ENCODE data around the gene XRCC1.
"Not testable (repeated sequence)": the region's sequence is repeated elsewhere in the genome, so short reads cannot be mapped to it uniquely, and the experiment has no call there.

The XRCC1 gene, protein sequence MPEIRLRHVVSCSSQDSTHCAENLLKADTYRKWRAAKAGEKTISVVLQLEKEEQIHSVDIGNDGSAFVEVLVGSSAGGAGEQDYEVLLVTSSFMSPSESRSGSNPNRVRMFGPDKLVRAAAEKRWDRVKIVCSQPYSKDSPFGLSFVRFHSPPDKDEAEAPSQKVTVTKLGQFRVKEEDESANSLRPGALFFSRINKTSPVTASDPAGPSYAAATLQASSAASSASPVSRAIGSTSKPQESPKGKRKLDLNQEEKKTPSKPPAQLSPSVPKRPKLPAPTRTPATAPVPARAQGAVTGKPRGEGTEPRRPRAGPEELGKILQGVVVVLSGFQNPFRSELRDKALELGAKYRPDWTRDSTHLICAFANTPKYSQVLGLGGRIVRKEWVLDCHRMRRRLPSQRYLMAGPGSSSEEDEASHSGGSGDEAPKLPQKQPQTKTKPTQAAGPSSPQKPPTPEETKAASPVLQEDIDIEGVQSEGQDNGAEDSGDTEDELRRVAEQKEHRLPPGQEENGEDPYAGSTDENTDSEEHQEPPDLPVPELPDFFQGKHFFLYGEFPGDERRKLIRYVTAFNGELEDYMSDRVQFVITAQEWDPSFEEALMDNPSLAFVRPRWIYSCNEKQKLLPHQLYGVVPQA

DNA sequence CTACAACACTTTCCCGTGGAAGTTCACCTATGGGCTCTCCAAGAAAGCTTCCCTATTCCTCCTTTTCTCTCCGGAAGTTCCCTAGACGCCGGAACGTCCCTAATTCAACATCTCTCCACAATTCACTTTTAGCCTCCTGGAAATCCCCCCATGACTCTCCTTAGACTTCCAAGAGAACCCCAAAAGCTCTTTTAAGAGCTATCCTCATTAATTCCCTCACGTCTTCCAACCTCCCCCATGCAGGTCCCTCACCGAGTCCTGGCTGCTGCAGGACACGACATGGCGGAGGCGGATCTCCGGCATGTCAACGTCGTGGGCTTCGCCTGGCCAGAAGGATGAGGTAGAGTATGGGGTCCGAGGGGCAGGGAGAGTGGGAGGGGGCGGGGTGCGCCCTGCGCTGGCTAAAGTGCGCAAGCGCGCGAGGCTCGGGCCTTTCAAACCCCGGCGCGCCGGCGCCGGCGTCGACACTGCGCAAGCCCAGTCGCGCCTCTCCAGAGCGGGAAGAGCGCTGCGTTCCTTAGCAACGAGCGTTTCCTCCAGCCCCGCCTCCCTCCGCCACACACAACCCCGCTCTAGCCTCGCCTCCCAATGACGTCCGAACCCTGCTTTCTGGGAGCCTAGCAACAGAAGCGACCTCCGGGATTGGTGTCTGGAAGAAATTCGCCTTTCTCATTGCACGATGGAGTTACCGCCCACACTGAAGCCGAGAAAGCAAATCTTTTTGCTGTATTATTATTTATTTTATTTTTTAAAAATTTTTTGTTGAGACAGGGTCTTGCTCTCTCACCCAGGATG lies at the start of gene XRCC1, which contains the start of gene PINLYP:
Gene XRCC1, minus strand, starts transcription at position 372 of the 795 bp plus-strand sequence. Its CDS starts 69 bp downstream, at position 303.
Gene PINLYP, plus strand, starts transcription at position 646 of the 795 bp plus-strand sequence. CDS start 1,391 bp downstream, outside the sequence.
- DNase-seq = peak; percentile 98

DNA sequence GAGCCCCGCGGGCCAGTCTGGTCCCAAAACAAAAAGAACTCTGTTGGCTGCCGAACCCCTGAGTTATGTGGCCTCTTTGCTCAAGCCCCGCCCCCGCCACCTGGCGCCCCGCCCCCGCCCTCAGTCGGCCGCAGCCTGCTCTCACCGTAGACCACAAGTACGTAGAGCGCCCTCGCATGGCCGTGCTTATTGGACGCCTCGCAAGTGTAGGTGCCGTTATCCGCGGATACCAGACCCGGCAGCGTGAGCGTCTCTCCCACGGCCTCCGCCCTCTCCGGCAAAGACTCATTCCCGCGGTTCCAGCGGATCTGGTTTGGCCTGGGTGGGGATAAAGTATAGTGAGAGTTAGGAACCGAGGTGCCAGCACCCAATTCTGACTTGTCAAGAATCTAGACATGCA lies 49.6 kb upstream of the XRCC1 start:
- DNase-seq = no peak

DNA sequence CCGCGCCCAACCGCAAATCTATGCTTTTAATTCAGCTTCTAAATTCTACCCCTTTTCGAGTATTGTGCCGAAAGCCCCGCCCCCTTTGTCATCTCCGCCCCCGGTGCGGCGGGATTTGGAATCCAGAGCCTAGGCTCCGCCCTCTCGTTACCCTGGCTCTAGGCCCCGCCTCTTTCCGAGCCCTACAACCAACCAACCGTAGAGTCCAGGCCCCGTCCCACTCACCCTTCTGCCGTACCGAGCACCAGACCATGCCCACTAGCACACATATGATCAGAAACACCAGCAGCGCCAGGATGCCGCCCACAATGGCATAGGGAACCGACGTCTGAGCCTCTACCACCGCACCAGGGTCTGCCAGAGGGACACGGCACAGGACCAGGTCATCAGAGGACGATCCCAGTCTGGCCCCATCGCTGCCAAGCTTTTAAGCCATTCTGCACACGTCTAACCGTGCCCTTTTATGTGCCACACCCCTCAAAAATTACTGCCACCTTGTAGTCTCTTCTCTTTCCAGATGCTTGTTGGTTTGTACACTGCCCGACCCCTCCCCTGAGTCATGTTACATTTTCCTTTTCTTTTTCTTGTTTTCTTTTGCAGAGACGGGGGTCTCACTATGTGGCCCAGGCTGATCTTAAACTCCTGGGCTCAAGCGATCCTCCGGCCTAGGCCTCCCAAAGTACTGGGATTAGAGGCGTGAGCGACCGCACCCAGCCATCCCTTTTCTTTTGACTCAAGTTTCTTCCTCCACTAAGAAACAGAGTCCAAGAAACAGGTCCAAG lies 48.8 kb upstream of the XRCC1 start:
- DNase-seq = no peak

DNA sequence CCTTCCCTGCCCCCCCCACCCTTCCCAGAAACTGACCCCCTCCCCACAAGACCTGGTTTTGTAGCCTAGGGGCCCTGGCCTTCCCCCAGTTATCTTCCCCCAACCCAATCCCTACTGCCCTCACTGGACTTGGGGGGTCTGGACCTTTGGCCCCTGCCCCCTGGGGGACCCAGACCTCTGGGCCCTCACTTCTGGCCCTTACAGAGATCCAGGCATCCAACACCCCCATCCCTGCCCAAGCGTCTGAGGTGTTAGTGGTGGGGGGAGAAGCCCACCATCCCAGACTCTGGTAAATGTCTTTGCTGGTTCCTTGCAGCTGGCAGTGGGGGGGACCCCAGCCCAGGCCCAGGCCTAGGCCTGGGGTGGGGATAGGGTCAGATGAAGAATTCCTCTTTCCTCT lies 47.6 kb upstream of the XRCC1 start:
- no peak for DNase-seq

DNA sequence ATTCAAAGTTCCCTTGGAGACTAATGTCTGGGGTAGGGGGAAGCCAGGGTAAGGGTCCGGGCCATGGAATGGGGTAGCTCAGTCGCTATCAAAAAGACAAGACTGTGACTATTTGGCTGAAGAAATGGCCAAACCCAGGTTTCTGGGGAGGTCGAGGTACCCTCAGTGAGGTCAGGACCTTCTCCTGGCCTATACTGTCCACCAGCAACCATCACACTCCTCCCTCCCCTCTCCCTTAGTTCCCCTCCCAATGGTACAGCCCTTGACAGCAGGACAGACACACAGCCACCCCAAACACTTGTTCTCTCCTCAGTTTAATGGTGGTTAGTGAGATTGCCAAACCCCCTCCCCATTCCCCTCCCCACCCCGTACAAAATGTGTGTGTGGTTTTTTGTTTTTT lies 46.7 kb upstream of the XRCC1 start:
- no peak for DNase-seq

DNA sequence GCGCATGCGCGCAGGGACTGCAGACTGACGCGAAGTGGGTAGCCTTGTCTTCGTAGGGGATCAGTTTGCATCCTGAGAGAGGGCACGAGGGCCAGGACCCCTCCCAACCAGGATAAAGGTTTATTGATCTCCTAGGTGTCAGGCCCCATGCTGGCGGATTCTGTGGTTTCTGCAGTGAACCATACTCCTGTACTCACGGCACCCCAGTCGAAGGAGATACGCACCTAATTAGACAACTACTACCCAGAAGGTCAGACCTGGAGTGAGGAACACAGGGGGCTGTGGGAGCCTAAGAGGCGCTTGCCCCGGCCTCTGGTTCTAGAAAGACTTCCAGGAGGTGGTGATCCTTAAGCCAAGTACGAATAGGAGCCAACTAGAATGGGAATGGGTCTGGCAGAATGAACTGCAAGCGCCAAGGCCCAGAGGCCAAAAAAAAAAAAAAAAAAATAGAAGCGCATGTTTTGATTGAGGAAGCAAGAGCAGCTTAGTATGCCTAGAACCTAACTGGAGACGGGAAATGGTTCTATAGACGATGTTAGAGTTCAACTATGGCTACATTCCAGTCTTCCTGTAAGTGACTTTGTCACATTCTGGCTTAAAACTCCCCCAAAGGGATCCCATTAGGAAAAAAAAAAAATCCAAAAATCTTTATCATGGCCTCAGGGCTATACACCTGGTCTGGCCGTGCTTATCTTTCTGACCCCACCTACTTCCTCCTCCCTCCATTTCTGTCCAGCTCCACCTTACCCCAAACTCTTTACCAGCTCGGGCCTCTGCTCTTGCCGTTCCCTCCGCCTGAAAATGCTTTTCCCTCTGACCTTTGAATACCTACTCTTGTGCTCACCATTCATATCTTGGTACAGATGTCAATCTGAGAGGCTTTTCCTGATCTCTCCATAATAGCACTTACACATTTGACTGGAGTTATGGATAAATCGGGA lies 45.0 kb upstream of the XRCC1 start:
- no peak for DNase-seq

DNA sequence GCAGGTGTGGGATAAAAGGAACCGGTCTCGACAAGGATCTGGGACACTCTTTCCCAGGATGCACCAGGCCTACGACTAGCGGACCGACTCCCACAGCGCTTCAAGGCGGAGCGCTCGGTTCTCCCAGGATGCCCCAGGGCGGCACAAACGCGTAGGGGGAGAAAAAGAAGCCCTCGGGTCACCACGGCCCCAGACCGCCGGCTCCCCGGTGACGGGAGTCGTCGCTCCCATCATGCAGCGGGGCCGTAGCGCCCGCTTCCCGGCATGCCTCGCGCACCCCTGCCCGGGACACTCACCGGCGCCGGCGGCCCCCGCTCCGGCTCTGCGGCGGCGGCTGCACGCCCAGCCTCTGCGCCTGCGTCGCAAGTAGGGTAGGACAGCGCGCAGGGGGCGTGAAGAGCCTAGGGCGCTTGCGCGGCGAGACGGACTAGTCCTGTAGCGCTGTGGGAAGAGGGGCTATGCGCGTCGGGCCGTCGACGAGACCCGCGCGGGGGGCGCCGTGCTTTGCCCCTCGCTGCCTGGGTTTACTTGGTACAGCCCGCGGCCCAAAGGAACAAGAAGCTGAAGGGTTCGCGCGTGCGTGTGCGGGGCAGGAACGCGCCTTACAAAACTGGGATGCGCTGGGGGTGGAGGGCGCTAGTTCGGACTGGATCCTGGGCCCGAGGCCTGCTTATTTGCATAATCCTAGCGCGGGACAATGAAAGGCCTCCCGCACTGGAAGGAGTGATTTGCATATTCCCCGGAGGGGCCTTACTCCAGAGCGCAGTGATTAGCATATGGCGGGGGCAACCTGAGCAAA lies 44.1 kb upstream of the XRCC1 start, which contains the start of gene ZNF428:
Gene ZNF428, minus strand, starts transcription at position 368 of the 799 bp plus-strand sequence. CDS start 5,325 bp downstream, outside the sequence.
- peak; percentile 80 for DNase-seq

DNA sequence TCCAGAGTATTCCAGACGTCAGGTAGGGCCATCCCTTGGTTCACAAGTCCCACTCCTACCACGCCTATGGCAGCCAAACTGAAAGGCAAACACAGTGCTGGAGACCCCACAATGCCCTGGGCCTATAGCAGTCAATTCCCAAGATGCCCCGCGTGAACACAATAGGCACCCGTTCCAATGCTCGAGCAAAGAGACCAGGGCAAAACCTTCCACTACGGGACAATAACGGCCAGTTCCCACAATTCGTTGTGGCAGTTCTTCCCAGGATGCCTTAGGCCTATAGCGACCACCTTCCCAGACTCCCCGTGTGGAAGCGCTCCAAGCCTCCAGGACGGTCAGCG lies 43.6 kb upstream of the XRCC1 start:
- peak; percentile 59 for DNase-seq

DNA sequence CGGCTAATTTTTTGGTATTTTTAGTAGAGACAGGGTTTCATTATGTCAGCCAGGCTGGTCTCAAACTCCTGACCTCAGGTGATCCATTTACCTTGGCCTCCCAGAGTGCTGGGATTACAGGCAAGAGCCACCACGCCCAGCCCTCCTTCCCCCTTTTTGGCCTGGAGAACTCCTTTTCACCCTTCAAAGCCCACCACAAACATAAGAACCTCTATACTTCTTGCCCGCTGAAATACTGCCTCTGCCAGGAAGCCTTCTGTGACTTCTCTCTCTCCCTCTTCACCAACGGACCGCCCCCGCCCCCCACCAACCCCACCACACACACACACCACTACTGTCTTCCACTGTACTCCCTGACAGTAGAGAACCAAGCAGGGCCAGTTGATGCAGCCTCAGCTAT lies 41.6 kb upstream of the XRCC1 start:
- DNase-seq = no peak

DNA sequence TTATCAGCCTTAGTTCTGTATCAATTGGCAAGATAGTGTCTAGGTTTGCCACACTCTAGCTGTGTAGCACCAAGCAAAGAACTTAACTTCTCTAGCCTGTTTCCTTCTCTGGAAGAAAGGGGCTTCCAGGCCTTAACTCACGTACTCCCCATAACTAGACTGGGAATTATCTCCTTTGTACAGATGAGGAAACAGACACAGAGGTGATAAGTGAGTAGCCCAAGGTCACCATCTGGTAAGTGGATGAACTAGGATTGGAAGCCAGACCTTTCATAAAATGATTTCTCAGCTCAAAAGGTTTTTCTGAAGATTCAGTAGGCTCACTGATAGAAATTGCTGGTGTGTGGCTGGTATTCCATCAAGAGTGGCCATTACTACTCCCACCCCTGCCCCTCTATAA lies 41.0 kb upstream of the XRCC1 start:
- no peak for DNase-seq

DNA sequence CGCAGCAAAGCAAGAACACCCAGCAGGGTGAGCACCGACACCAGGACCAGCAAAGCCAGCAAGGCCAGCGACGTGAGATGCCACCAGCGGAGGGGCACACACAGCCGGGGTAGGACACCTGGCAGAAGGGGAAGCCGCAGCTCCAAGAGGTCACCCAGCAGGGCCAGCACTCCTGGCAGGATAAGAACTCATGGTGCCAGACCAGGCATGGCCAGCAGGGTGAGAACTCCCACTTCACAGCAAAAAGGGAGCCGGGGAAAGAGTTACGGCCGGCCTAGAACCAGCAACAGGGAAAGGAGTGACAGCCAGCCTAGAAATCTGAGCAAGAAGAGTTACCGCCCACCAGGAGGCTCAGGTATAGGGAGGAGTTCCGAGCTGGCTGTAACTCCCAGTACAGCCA lies 37.0 kb upstream of the XRCC1 start:
- DNase-seq = no peak

DNA sequence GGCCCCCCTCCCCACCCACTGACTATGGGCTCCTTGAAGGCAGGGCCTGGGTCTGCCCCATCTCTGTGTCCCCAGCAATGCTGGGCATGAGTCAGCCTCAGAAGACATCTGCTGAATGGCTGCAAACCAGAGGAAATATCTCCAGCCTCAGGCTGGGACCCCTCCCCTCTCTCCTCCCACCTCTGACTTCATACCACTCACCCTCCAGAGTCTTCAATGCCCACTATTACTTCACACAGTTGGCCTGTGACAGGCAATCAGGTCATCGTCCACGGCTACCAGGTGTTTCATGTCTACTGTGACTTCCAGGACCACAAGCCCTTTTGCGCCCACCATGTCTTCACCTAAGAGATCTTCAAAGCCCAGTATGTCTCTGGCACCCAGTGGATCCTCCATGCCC lies 36.5 kb upstream of the XRCC1 start, which contains the start of gene SRRM5:
Gene SRRM5, plus strand, starts transcription at position 301 of the 400 bp plus-strand sequence. Its CDS starts 34 bp downstream, at position 335.
- DNase-seq = no peak

DNA sequence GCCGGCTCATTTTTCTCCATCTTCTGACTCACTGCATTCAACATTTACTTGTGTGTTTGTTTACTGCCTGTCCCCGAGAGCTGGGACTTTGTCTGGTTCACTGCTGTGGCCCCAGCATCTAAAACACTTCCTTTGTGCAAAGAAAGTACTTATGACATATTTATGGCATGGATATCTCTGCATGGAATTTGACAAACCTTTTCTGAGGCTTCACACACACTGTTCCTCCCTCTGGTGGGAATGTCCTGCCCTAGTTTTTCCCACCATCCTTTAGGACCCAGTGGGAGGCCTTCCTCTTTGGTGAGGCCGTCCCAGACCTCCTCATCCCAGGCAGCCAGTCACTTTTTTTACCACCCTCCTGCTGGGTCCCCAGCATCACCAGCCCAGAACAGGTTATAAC lies 35.2 kb upstream of the XRCC1 start:
- DNase-seq = no peak

DNA sequence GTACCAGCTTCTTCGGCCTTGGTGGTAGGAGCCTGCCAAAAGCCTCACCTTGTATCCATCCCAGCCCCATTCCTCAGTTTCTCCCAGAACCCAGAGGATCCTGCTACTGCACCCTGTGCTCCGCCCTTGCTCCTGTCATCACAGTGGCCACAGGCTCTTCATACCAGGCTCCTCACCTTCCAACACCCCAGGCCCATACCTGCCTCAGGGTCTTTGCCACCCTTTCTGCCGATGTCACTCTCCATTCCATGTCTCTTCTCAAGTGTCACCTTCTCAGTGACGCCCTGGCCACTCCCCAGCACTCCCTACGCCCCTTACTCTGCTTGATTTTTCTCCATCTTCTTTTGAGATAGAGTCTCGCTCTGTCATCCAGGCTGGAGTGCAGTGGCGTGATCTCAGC lies 34.5 kb upstream of the XRCC1 start:
- DNase-seq = no peak

DNA sequence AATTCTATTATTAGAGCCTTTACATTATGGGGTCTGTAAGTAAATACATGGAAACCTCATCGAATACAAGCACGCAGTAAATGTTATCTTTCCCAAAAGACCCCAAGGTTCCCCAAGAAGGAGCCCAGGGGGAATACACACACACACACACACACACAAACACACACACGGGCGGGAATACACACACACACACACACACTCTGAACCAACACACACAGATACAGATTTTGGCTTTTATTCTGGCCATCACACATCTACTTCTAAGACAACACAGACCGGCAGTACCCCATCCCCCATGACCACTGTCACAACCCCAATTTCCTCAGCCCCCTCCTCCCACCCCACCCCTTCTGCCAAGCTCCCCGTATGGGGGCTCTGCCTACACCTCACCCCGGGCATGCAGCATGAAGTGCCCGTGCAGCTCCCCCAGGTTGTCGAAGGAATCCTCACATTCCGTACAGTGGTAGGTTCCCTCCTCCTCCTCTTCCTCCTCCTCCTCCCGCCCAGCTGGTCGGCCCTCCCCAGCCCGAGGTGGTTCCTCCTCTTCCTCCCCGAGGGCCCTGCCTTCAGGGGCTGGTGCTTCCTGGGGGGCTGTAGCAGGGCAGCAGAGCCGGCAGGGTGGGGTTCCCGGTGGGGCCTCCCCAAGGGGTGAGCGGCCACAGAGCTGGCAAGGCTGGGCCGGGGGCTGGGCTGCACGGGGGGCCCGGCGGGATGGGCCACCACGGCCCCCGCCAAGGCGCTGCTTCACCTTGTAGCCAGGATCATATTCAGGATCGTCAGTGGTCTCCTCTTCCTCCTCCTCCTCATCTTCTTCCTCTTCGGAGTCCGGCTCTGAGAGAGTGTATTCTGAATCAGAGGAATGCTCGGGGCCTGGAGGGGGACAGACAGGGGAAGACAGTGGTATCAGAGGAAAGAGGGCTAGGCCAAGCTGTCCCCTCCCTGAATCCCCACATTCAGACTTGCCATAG lies 32.2 kb upstream of the XRCC1 start:
- no peak for DNase-seq

DNA sequence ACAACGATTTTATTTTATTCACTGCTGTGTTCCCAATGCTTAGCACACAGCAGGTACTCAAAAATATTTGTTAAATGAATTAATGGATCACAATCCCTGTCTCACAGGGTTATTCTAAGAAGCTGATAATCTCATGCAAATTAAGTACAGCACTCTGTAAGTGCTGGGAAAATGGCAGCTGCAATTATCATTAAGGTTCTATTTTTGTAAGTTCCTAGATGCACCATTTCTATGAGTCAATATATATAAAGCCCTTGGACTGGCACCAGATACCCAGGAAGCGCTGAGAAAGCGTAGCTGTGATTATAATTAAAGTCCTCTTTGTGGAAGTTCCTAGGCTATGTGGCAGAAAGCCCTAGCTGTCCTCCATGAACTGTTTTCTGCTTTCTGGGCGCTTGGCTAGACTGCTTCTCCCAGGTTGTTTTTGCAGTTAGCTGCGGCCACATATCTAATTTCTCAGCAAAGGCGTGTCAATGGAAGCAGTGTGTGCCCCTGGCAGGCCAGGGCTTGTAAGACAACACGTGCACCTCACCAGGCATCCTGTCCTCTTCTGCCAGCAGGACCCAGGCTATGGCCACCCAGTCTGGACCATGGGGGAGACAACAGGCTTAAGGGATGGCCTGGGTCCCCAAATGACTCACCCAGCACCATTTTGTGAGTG lies 31.4 kb upstream of the XRCC1 start:
- DNase-seq = no peak

DNA sequence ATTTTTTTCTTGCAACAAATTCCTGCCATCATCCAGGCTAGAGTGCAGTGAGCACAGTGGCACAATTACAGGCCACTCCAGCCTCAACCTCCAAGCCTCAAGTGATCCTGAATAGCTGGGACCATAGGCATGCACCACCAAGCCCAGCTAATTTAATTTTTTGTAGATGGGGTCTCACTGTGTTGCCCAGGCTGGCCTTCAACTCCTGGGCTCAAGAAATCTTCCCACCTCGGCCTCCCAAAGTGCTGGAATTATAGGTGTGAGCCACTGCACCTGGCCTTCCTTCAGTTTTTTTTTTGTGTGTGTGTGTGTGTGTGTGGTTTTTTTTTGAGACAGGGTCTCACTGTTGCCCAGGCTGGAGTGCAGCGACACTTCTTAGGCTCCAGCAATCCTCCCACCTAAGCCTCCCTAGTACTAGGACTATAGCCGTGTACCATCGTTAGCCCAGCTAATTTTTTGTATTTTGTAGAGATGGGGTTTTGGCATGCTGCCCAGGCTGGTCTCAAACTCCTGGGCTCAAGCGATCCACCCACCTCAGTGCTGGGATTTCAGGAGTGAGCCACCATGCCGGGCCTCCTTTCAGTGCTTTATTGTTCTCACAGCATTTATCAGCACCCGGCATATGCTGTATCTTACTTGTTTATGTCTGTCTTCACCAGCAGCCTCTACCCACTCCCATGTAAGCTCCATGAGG lies 30.7 kb upstream of the XRCC1 start:
- DNase-seq = peak; percentile 41

DNA sequence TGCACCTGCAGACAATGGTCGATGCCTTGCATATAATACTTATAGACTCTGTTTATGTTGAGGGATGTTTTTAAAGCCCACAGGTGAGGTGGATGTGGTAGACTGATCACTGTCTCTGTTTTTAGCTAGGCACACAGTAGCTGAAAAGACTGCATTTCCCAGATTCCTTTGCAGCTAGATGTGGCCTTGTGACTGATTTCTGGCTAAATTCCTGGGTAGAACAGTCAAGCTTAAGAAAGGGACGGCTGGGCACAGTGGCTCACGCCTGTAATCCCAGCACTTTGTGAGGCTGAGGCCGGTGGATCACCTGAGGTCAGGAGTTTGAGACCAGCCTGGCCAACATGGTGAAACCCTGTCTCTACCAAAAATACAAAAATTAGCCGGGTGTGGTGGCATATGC lies 25.0 kb upstream of the XRCC1 start:
- DNase-seq = not testable (repeated sequence)
